OCI-M2 (cell line): ENCODE measurements around the gene HYKK.
"Not testable (repeated sequence)": the region's sequence is repeated elsewhere in the genome, so short reads cannot be mapped to it uniquely, and the experiment has no call there.

Experiments
- DNase-seq: peaks from one replicate; lab custom pipeline; 2025; ENCODE audit not compliant: unreplicated experiment; lab: John Stamatoyannopoulos, UW

HYKK gene, protein sequence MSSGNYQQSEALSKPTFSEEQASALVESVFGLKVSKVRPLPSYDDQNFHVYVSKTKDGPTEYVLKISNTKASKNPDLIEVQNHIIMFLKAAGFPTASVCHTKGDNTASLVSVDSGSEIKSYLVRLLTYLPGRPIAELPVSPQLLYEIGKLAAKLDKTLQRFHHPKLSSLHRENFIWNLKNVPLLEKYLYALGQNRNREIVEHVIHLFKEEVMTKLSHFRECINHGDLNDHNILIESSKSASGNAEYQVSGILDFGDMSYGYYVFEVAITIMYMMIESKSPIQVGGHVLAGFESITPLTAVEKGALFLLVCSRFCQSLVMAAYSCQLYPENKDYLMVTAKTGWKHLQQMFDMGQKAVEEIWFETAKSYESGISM

GRCh38 chr15:78506971-78507830 lies at the start of gene HYKK:
HYKK (plus strand) TSS chr15:78507577; CDS start chr15:78513089, 5,512 bp downstream.
- peak; percentile 57 for DNase-seq

GRCh38 chr15:78460737-78461136 lies 46.6 kb upstream of the HYKK start:
- DNase-seq: no peak

GRCh38 chr15:78461171-78461888 lies 46.0 kb upstream of the HYKK start:
- DNase-seq: no peak

GRCh38 chr15:78469031-78469430 lies 38.3 kb upstream of the HYKK start:
- DNase-seq: no peak

DNA sequence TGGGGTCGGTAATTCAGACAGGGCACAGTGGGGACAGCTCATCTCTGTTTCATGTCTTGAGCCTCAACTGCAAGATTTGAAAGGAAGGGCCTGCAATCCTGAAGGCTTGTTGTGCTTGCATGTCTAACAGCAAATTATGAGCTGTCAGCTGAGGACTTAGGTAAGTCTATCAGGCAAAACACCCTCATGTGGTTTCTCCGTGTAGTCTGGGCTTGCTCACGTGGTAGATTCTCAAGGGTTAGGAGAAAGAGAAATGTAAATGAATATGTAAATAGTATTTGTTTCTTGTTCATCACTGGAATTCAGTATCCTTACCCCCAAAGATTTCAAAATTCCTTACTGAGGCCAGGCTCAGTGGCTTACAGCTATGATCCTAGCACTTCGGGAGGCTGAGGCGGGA lies 30.1 kb upstream of the HYKK start:
- DNase-seq: no peak

DNA sequence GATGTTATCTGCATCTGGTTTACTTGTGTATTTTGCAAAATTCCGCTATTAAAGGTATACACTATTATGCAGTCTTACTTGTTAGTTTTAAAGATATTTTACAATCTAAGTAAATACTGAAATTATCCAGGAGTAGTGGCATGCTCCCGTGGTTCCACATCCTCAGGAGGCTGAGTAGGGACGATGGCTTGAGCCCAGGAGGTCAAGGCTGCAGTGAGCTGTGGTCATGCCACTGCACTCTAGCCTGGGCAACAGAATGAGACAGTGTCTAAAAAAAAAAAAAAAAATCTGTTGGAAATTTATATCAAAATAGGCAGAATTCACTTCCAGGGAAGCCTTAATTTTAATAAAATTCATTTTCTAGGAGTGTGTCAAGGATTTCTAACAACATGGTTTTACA lies 27.7 kb upstream of the HYKK start:
- no peak for DNase-seq

- no peak for DNase-seq
Observed at GRCh38 chr15:78481917-78482316, 25.5 kb upstream of the HYKK start.

DNA sequence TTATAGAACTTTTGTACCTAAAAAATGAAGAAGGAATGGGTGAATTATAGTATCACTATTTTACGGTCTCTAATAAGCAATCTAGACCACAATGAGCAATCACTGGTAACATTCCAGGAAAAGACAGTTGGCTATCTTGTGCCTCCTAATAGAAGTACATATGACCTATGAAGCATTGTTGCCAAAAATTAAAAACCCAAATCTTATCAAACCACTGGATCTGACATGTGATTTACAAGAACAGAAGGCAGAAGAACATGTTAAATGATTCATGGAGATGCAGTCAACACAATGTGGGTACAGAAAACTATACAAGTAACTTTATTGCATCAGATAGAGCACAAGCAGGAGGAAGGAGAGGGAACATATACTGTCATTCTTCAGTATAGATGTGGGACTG lies 14.5 kb upstream of the HYKK start:
- no peak for DNase-seq

GRCh38 chr15:78501857-78502256 lies 5.5 kb upstream of the HYKK start:
- no peak for DNase-seq

DNA sequence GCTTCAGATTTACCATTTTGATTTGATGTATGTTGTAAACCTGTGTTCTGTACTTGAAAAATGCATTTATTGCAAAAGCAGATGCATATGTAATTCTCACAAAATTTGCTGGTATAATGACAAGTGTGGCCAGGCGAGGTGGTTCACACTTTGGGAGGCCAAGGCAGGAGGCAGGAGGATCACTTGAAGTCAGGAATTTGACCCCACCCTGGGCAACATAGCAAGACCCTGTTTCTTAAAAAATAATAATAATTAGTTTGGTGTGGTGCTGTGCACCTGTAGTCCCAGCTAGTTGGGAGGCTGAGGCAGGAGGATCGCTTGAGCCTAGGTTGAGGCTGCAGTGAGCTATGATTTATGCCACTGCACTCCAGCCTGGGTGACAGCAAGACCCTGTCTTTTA lies 4.7 kb upstream of the HYKK start:
- DNase-seq: no peak

DNA sequence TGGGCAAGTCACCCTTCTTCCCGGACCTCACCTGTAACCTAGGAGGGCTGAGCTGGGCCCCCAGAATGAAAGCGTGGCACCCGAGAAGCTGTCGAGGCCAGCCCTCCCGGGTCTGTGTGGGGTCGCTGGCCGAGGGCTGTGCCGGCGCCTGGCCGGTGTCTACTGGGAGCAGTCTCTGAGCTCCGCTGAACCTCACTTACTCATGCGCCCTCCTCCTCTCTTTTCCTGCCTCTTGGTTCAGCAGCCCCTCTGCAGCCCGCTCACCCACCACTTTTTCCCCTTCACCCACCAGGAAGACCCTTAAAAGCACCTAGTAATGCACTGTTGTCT lies 419 bp downstream of the HYKK start:
- no peak for DNase-seq

DNA sequence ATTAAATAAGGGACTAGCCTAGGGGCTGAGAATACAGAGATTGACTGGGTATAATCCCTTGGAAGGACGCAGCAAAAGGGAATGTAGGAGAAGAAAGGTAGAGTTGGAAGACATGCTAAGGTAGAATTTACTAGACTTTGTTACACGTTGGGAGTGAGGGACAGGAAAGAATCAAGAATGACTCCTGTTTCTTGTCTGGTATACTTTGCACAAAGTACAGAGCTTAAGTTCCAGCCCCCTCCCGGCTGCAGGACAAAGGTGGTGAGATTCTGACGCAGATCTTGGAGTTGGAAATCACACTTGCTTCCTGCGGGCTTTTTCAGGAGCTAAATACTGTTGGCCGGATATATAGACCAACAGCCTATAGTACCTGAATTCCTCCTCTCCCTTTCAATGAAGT lies 895 bp downstream of the HYKK start:
- DNase-seq: no peak

DNA sequence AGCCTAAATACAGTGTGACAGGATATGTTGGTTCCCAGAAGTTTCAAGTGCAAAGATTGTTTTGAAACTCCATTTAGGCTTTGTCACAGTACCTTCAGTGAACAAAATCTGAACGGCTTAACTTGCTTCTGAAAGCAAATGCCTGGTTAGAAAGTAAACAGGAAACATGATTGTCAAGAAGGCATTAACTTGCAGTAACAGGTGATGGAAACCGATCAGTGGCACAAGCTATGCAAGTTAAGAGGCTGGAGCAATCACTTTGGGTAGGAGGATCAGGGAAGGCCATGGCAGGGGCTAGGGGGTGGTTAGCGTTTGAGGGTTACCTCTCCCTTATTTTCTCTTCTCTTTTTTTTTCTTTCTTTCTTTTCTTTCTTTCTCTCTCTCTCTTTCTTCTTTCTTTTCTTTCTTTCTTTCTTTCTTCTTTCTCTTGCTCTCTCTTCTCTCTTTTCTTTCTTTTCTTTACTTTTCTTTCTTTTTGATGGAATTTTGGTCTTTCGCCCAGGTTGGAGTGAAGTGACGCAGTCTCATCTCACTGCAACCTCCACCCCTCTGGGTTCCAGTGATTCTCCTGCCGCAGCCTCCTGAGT lies 2.4 kb downstream of the HYKK start:
- DNase-seq: no peak

DNA sequence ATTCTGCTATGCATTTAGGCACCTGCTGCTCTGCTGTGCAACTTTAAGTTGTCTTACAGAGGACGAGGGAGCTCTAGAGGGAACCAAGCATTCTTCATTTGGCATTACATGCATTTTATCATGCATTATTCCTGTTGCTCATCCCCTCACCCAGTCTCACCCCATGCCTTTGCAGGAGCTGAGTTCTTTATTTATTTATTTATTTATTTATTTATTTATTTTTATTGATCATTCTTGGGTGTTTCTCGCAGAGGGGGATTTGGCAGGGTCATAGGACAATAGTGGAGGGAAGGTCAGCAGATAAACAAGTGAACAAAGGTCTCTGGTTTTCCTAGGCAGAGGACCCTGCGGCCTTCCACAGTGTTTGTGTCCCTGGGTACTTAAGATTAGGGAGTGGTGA lies 12.7 kb downstream of the HYKK start:
- not testable (repeated sequence) for DNase-seq

- DNase-seq: no peak
Observed at GRCh38 chr15:78524230-78524629, 16.9 kb downstream of the HYKK start.

DNA sequence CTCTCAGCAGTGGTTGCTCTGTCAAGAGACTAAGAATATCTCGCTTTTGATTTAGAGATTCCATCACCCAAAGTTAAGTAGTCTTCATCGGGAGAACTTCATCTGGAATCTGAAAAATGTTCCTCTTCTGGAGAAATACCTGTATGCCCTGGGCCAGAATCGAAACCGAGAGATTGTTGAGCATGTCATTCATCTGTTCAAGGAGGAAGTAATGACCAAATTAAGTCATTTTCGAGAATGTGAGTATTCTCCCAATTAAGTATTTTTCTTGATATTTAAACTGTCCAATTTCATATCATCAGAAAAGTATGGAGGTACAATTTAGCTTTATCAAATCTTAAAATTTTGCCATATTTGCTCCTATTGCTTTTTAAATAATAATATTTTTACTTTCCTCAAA lies 19.9 kb downstream of the HYKK start:
- no peak for DNase-seq

DNA sequence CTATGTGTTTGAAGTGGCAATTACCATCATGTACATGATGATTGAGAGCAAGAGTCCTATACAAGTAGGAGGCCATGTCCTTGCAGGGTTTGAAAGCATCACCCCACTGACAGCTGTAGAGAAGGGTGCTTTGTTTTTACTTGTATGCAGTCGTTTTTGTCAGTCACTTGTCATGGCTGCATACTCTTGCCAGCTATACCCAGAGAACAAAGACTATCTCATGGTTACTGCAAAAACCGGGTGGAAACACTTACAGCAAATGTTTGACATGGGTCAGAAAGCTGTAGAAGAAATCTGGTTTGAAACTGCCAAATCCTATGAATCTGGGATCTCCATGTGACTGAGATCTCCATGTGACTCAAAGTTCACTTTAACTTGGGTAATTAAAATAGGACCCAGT lies 26.0 kb downstream of the HYKK start:
- DNase-seq: no peak

- DNase-seq: no peak
Observed at GRCh38 chr15:78536134-78536533, 28.8 kb downstream of the HYKK start.

- no peak for DNase-seq
Observed at GRCh38 chr15:78537266-78537905, 30.0 kb downstream of the HYKK start.

DNA sequence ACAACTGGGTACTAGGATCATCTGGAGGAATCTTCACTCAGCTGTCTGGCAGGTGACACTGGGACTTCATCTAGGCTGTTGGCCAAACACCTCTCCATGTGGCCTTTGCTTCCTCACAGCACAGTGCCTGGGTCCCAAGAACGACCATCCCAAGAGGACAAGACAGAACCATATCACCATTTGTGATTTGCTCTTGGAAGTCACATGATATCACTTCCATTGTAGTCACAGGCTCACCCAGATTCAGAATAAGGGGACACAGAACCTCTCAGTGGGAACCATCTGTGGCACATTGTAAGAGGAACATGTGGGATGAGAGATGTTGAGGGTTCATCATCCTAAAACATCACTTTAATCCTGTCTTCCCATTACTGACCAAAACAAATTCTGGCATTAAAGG lies 31.0 kb downstream of the HYKK start:
- DNase-seq: no peak
